ENCODE data around the gene AFF4.
"Not testable (repeated sequence)": the region's sequence is repeated elsewhere in the genome, so short reads cannot be mapped to it uniquely, and the experiment has no call there.

The AFF4 gene, protein sequence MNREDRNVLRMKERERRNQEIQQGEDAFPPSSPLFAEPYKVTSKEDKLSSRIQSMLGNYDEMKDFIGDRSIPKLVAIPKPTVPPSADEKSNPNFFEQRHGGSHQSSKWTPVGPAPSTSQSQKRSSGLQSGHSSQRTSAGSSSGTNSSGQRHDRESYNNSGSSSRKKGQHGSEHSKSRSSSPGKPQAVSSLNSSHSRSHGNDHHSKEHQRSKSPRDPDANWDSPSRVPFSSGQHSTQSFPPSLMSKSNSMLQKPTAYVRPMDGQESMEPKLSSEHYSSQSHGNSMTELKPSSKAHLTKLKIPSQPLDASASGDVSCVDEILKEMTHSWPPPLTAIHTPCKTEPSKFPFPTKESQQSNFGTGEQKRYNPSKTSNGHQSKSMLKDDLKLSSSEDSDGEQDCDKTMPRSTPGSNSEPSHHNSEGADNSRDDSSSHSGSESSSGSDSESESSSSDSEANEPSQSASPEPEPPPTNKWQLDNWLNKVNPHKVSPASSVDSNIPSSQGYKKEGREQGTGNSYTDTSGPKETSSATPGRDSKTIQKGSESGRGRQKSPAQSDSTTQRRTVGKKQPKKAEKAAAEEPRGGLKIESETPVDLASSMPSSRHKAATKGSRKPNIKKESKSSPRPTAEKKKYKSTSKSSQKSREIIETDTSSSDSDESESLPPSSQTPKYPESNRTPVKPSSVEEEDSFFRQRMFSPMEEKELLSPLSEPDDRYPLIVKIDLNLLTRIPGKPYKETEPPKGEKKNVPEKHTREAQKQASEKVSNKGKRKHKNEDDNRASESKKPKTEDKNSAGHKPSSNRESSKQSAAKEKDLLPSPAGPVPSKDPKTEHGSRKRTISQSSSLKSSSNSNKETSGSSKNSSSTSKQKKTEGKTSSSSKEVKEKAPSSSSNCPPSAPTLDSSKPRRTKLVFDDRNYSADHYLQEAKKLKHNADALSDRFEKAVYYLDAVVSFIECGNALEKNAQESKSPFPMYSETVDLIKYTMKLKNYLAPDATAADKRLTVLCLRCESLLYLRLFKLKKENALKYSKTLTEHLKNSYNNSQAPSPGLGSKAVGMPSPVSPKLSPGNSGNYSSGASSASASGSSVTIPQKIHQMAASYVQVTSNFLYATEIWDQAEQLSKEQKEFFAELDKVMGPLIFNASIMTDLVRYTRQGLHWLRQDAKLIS

DNA sequence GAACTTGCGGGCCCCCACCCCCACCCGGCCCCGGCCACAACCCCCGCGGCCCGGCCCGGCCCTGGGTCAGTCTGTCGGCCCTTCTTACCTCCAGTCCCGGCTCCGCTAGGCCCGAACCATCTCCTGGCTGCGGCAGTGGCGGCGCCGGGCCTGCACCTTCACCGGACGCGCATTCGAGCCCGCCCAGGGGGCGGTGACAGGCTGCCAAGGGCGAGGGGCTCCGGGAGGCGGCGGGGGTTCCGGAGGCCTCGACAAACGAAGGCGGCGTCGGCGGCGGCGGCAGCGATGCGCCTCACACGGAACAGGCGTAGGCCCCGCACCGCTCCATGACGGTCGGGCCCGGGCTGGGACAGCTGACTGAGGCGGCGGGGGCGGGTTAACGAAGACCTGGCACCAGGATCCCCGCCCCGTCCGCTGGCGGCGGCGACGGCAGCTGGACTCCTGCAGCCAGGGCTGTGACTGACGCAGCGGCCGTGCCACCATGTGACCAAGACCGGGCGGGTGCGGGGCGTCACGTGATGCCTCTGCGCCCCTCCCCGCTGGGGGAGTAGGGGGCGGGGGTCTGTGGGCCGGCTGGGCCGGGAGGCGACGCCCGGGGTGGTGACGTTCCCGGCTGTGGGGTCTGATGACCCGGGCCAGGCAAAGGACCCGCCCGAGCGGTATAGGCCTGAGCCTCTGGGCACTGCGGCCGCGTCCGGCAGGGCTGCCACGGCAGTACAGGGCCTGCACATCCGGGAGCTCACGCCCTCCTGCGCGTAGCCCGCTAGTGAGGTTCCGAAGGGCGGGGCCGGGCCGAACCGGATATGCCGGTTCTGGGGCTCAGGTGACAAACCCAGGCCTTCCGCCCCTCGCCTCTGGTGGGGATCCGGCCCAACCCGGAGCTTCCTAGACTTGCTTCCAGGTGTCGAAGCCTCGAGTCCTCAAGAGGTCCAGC lies at the start of gene AFF4:
AFF4 (minus strand) TSS at position 464 of the 934 bp plus-strand sequence. CDS start 26,445 bp downstream, outside the sequence.
- in situ Hi-C loops (cut with MboI; ENCODE audit: low sequenced_read_pairs) = no loop called here

DNA sequence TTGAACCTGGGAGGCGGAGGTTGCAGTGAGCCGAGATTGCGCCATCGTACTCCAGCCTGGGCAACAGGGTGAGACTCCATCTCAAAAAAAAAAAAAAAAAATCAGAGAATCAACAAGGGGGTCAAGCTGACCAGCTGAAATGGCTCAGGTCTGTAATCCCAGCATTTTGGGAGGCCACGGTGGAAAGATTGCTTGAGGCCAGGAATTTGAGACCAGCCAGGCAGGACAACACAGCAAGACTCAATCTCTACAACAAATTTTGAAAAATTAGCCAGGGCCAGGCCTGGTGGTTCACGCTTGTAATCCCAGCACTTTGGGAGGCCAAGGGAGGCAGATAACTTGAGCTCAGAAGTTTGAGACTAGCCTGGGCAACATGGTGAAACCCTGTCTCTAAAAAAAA lies 45.0 kb upstream of the AFF4 start:
- in situ Hi-C loops (cut with MboI; ENCODE audit: low sequenced_read_pairs) = not testable (repeated sequence)

DNA sequence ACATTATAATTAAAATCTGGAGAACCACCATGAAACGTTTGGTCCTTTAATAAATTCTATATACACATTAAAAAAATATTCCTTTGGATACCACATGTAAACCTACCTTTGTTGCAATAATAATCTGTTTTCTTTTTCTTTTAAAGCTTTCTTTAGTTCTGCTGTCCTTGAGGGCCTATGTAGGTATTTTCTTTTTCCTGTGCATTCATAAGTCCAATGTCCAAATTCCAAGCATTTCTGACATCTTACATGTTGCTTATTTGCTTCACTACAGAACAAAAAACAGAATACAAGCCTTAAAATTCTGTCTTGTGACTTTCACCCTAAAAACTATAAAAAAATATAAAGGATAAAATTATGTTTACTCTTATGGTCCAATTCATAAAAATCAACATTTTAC lies 43.2 kb upstream of the AFF4 start:
- in situ Hi-C loops (cut with MboI; ENCODE audit: low sequenced_read_pairs) = no loop called here

DNA sequence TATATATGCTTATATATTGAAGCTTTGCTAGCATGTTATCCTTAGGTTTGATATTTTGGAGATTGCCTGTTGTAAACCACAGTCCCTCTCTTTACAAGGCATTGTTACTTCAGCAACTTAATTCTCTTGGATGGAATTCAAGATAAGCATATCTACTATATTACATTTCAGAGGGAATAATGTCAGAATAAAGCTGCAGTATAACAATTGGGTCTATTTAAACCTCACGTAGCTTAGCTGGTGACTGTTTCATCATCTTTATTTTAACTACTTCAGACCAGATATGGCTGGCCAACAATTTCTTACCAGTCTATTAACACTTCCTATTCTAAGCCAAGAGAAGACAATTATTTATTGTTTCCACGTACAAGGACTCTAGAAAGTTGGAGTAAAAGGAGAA lies 35.8 kb upstream of the AFF4 start:
- in situ Hi-C loops (cut with MboI; ENCODE audit: low sequenced_read_pairs) = no loop called here

DNA sequence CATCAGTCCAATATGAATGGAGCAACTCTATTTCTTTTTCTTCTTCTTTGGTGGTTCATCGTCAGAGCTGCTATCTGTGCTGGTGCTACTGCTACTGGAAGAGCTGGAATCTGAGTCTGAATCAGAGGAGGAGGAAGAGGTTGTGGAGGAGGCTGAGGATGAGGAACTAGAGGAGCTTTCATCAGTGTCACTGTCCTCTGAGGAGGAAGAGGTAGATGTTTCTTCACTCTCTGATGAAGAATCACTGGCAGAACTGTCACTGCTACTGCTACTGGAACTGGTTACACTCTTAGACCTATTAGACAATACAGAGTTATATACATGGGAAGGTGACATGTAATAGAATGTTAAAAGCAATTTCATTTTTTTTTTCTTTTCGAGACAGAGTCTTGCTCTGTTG lies 35.1 kb upstream of the AFF4 start:
- in situ Hi-C loops (cut with MboI; ENCODE audit: low sequenced_read_pairs) = no loop called here

DNA sequence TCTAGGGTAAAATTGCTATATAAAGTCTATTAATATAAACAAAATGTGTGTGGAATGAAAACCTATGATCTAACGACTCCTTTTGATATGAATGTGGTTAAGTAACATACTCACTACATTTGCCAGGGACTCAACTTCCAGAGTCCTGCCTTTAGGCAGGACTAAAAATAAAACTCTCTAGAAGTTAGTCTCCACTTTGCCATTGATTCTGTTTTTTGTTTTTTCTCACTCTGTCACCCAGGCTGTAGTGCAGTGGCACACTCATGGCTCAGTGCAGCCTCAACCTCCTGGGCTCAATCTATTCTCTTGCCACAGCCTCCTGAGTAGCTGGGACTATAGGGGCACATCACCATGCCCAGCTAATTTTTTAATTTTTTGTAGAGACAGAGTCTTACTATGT lies 32.9 kb upstream of the AFF4 start:
- in situ Hi-C loops (cut with MboI; ENCODE audit: low sequenced_read_pairs) = no loop called here

DNA sequence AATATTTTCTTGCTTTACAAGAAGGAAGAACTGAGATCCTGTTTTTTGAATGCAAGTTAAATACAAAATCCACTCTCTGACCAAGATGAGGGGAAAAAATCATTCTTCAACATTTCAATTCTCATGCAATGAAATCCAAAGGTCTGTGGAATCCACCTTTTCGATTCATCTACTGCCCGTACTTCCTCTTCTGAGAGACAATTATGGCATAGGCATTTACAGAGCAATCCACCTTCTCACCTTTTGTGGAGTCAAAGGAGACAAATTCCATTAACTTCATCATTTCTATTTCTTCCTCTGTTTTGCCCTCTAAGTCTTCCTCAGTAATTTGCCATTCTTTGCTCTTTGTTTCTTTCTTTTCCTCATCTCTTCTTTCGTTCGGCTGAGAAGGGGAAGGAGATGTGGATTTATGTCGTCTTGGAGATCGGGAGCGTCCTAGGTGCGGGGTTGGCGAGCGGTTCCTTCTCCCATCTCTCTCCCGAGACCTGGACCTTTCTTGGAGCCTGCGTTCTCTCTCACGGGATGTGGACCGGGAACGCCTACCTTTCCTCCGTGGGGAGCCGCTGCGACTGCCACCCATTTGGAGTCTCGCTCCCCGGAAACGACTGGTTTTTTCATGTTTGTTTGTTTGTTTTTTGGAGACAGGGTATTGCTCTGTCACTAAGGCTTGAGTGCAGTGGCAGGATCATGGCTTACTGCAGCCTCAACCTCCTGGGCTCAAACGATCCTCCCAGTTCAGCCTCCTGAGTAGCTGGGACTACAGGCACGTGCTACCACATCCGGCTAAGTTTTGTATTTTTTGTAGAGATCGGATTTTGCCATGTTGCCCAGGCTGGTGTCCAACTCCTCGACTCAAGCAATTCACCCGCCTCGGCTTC lies 24.3 kb upstream of the AFF4 start:
- in situ Hi-C loops (cut with MboI; ENCODE audit: low sequenced_read_pairs) = no loop called here

DNA sequence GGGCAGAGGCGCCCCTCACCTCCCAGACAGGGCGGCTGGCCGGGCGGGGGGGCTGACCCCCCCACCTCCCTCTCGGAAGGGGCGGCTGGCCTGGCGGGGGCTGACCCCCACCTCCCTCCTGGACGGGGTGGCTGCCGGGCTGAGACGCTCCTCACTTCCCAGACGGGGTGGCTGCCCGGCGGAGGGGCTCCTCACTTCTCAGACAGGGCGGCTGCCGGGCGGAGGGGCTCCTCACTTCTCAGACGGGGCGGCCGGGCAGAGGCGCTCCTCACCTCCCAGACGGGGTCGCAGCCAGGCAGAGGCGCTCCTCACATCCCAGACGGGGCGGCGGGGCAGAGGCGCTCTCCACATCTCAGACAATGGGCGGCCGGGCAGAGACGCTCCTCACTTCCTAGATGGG lies 19.5 kb upstream of the AFF4 start:
- in situ Hi-C loops (cut with MboI; ENCODE audit: low sequenced_read_pairs) = not testable (repeated sequence)

DNA sequence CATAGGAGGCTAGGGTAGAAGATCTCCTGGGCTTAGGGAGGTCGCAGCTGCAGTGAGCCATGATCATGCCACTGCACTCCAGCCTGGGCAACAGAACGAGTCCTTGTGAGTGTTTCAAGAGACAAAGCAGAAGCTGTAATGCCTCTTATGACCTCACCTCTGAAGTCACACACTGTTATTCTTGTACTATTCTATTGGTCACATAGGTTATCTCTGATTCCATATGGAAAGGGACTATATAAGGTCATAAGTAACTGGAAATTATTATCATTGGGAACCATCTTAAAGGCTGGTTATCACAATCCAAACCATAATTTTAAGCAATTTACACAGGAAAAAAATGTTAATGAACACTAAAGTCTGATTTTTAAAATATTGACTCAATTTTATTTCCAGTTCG lies 17.9 kb upstream of the AFF4 start:
- in situ Hi-C loops (cut with MboI; ENCODE audit: low sequenced_read_pairs) = no loop called here

DNA sequence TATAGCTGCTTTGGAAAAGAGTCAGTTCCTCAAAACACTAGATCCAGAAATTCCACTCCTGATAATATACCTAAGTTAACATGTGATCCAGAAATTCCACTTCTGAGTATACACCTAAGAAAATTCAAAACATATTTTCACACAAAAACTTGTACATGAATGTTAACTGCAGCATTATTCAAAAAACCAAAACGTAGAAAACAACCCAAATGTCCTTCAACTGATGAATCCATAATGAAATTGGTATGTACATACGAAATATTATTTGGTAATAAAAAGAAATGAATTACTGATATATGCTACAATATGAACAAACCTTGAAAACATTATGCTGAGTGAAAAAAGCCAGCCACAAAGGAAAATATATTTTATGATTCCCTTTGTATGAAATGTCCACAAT lies 16.5 kb upstream of the AFF4 start:
- in situ Hi-C loops (cut with MboI; ENCODE audit: low sequenced_read_pairs) = no loop called here

DNA sequence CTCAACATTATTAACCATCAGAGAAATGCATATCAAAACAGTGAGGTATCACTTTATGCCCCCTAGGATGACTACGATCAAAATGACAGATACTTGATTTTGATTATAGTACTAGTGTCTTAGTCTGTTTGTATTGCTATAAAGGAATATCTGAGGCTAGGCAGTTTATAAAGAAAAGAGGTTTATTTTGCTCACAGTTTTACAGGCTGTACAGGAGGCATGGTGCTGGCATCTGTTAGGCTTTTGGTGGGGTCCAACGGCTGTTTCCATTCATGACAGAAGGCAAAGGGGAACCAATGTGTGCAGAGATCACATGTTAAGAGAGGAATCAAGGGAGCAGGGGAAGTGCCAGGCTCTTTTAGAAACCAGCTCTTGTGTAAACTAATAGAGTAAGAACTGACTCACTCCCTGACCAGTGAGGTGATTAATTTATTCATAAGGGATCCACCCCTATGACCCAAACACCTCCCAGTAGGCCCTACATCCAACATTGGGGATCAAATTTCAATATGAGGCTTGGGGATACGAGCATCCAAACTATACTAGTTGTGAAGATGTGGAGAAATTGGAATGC lies 16.0 kb upstream of the AFF4 start:
- in situ Hi-C loops (cut with MboI; ENCODE audit: low sequenced_read_pairs) = no loop called here

DNA sequence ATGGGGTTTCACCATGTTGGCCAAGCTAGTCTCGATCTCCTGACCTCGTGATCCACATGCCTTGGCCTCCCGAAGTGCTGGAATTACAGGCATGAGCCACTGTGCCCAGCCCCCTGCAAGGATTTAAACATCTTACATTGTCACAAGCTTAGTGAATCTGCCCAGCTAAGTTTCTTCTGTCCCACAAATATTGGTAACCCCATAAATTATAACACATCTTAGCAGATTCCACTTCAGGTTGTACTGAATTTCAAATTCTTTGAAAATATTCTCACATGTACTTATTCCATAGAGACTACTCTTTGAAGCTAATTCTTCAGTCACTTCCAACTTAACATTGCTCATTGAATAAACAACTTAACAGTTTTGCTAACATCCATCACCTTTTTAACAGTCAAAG lies 13.4 kb upstream of the AFF4 start:
- in situ Hi-C loops (cut with MboI; ENCODE audit: low sequenced_read_pairs) = no loop called here

DNA sequence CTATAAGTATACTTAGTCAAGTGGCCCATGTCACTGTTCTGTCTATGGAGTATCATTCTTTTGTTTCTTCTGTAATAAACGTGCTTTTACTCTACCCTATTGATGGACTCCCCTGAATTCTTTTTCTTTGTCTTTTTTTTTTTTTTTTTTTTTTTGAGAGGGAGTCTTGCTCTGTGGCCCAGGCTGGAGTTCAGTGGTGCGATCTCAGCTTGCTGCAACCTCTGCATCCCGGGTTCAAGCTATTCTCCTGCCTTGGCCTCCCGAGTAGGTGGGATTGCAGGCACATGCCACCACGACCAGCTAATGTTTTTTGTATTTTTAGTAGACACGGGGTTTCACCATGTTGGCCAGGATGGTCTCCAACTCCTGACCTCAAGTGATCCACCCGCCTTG lies 9.0 kb upstream of the AFF4 start:
- in situ Hi-C loops (cut with MboI; ENCODE audit: low sequenced_read_pairs) = not testable (repeated sequence)

DNA sequence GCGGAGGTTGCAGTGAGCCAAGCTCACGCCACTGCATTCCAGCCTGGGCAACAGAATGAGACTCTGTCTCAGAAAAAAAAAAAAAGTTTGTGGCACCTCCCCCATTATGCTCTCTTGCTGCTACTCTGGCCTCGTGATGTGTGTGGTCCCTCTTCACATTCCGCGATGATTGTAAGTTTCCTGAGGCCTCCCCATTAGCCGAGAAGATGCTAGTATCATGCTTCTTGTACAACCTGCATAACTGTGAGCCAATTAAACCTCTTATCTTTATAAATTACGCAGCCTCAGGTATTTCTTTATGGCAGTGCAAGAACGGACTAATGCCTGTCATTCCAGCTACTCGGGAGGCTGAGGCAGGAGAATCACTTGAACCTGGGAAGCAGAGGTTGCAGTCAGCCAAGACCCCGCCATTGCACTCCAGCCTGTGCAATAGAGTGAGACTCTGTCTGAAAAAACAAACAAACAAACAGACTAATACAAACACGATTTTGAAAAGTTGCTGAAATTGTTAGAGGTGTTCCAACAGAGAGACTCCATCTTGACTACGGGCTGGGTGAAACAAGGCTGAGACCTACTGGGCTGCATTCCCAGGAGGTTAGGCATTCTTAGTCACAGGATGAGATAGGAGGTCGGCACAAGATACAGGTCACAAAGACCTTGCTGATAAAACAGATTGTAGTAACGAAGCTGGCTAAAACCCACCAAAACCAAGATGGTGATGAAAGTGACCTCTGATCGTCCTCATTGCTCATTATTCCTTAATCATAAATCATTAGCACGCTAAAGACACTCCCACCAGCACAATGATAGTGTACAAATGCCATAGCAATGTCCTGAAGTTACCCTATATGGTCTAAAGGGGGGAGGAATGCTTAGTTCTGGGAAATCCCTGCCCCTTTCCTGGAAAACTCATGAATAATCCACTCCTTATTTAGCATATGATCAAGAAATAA lies 8.3 kb upstream of the AFF4 start:
- in situ Hi-C loops (cut with MboI; ENCODE audit: low sequenced_read_pairs) = no loop called here

DNA sequence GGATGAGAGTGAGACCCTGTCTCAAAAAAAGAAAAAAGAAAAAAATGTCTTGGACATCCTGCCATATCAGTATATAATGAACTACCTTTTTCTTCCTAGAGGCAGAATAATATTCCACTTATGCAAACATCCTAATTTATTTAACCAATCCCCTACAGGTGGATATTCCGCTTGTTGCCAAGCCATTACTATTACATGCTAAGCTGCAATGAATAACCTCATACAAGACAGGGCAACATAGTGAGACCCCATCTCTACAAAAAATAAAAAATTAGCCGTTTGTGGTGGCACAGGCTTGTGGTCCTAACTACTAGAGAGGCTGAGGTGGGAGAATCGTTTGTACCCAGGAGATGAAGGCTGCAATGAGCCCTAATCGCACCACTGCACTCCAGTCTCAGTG lies 1.7 kb upstream of the AFF4 start:
- in situ Hi-C loops (cut with MboI; ENCODE audit: low sequenced_read_pairs) = no loop called here

DNA sequence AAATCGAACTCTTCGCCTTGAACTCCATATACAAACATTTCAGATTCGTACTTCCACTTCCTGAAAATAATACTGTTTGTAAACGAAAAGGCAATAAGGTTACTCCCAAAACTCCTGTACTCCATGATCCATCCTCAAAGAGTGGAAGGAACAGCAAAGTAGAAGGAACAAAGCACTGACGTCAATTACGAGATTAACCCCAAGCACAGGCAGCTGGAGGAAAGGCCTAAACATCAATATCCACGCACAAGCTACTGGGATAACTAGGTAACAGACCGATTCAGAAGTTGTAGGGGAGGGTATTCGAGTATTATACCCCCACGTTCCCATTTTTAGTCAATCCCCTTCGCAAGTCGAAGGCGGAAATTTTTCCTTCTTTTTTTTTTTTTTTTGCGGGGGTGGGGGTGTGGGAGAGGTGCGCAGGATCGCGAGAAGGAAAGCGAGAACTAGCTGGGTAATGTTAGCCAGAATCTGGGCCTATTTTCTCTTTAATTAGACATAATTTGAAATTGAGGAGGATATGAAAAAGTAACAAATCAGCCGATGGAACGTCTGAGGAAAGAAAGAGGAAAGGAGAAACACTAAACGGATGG lies 909 bp downstream of the AFF4 start:
- in situ Hi-C loops (cut with MboI; ENCODE audit: low sequenced_read_pairs) = no loop called here

DNA sequence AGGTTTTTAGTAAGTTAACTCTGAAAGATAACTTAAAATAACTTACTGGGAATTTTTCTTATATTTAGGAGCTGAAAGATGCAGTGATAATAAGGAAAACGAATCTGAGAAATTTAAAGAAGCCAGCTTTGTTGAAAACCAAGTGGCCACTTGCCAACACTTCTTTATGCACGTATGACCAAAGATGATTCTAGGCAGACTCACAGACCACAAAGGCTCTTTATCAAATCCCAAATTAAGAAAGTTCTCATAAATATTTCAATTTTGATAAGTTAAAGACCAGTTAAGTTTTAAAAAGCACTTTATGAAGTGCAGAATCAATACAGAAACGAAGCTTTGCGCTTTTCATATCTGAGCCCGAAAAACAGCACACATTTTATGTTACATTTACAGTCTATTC lies 1.5 kb downstream of the AFF4 start:
- in situ Hi-C loops (cut with MboI; ENCODE audit: low sequenced_read_pairs) = no loop called here
